Duodenal mucosa (tissue), 2 donors: ENCODE measurements around the gene PSIP1.

Experiments used
- H3K27ac ChIP-seq: one replicate; pipeline ENCODE4 v1.7.0; 2013; ENCODE audit warnings: low read depth, low read length
- H3K27me3 ChIP-seq, 2 donors: one replicate each; pipeline ENCODE4 v1.7.0; 2013; ENCODE audit warnings: low read length in 2 of 2, control low read depth in 1 of 2; ENCODE audit not compliant: insufficient read depth in 2 of 2, control insufficient read depth in 1 of 2
- H3K36me3 ChIP-seq, 2 donors: one replicate each; pipeline ENCODE4 v1.7.0; 2013; ENCODE audit warnings: low read length in 2 of 2, control low read depth in 1 of 2; ENCODE audit not compliant: insufficient read depth in 2 of 2, control insufficient read depth in 1 of 2
- H3K4me1 ChIP-seq, 2 donors: one replicate each; pipeline ENCODE4 v1.7.0; 2013; ENCODE audit warnings: low read length in 2 of 2, control low read depth in 1 of 2; ENCODE audit not compliant: insufficient read depth in 2 of 2, control insufficient read depth in 1 of 2
- H3K4me3 ChIP-seq, 2 donors: one replicate each; pipeline ENCODE4 v1.7.0; 2013; ENCODE audit warnings: low read length in 2 of 2, low read depth in 1 of 2
- H3K9ac ChIP-seq, 2 donors: one replicate each; pipeline ENCODE4 v1.7.0; 2013; ENCODE audit warnings: low read length in 2 of 2, low read depth in 1 of 2
- H3K9me3 ChIP-seq, 2 donors: one replicate each; pipeline ENCODE4 v1.7.0; 2013; ENCODE audit warnings: low read length in 2 of 2, control low read depth in 1 of 2; ENCODE audit not compliant: control insufficient read depth in 1 of 2

The PSIP1 gene

DNA sequence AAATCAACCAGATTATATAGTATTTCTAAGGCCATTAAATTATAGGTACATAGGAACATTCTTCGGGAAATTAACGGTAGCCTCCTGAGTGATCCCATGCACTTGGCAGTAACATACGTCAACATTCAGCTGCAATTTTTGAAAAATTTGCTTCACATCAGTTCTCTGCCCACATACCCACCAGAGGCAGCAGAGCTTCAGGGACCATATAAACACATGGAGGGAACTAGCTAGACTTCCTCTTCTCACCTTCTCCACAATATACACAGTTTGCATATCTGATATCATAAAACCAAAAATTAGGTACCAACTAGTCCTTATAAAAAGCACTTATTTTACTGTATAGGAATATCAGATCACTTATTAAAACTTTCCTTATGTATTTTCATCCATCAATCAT lies 4.8 kb downstream of the PSIP1 start:
- Histone ChIP-seq H3K4me1 (peaks cover 8 to 9% of the 10 kb centered on the region in 2 donors), H3K27ac (no peak overlapping the region), H3K27me3 (no peaks in the 10 kb centered on the region), H3K4me3 (no peak overlapping the region), H3K9me3 (no peaks in the 10 kb centered on the region), H3K36me3 (peaks cover 10 to 34% of the 10 kb centered on the region in 2 donors), H3K9ac (no peak overlapping the region)

DNA sequence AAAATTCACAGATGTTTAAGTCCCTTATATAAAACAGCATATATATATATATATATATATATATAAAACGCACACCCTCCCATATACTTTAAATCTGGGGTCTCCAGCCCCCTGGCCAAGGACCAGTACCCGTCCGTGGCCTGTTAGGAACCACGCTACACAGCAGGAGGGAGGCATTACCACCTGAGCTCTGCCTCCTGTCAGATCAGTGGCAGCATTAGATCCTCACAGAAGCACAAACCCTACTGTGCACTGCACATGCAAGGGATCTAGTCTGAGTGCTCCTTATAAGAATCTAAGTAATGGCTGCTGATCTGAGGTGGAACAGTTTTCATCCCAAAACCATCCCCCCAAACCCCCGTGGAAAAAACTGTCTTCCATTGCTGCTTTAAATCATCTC lies 9.0 kb downstream of the PSIP1 start:
- Histone ChIP-seq H3K36me3 (peaks cover 10 to 39% of the 10 kb centered on the region in 2 donors), H3K4me1 (no peaks in the 10 kb centered on the region), H3K4me3 (no peak overlapping the region), H3K27ac (no peak overlapping the region), H3K9ac (no peak overlapping the region), H3K9me3 (no peaks in the 10 kb centered on the region), H3K27me3 (no peaks in the 10 kb centered on the region)

DNA sequence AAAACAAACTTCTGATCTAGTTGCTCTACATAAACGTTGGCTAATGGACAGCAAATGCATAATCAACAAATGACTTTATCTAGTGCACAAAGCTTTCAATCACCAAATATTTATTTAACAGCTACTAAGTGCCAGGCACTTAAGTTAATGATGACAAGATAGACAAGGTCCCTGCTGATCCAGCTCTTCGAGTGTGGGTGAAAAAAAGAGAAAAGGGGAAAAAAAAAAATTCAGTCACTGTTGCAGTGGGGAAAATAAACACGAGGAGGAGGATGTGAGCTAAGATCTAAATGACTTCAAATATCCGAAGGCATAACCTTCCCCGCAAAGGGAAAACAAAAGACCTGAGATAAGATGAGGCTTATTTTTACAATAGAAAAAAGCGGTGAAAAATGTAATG lies 9.6 kb downstream of the PSIP1 start:
- H3K9me3 ChIP-seq, result no peaks in the 10 kb centered on the region
- H3K9ac ChIP-seq, result no peak overlapping the region
- no peaks in the 10 kb centered on the region for H3K27me3 ChIP-seq
- no peak overlapping the region for H3K4me3 ChIP-seq
- H3K36me3 ChIP-seq, result peaks cover 5 to 36% of the 10 kb centered on the region in 2 donors
- H3K27ac ChIP-seq, result no peak overlapping the region
- H3K4me1 ChIP-seq, result no peaks in the 10 kb centered on the region

DNA sequence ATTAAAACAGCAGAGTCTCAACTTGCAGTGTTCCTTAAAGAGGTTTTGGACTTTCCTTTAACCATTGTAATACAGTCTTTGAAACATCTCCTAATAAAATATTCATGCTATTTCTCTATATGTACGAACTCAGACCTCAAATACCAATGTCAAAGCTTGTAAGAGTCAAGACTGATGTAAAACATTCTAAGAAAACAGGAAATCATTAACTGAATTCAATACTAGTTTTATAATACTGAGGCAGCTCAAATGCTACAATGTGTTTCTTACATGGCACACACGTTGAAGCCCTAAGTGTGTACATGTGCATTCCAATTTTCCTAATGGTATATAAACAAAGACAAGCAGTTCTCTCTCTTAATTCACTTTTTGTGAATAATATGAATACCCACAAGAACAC lies 11.6 kb downstream of the PSIP1 start:
- no peak overlapping the region for H3K4me3 ChIP-seq
- H3K9me3 ChIP-seq, result no peaks in the 10 kb centered on the region
- no peaks in the 10 kb centered on the region for H3K4me1 ChIP-seq
- no peak overlapping the region for H3K27ac ChIP-seq
- H3K27me3 ChIP-seq, result no peaks in the 10 kb centered on the region
- H3K36me3 ChIP-seq, result peaks cover 0 to 21% of the 10 kb centered on the region in 2 donors
- no peak overlapping the region for H3K9ac ChIP-seq

DNA sequence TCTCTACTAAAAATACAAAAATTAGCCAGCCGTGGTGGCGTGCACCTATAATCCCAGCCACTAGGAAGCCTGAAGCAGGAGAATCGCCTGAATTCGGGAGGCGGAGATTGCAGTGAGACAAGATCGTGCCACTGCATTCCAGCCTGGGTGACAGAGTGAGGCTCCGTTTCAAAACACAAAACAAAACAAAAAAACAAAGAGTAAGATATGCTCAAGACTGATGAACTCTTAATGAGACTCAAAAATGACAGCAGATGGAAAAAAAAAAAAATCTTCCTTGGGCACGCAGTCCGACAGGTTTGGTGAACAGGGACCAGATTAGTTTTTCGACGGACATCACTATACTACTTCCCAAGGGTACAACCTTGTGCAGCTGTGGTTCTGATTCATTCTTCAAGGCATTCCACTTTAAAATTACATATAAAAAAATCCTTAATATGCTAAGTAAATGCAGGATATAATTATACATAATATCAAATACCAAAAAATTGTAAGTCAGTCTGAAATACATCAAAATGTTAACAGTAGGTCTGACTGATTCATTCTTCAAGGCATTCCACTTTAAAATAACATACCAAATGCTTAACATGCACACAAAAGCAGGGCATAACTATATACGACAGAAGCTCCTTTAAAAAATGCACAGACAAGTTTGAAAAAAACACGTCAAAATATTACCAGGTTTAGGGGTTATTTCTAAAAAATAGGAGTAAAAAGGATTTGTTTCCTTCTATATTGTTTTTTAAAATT lies 12.3 kb downstream of the PSIP1 start:
- Histone ChIP-seq H3K9ac (no peak overlapping the region), H3K4me3 (no peak overlapping the region), H3K27me3 (no peaks in the 10 kb centered on the region), H3K9me3 (no peaks in the 10 kb centered on the region), H3K4me1 (no peaks in the 10 kb centered on the region), H3K27ac (no peak overlapping the region), H3K36me3 (peaks cover 0 to 24% of the 10 kb centered on the region in 2 donors)

DNA sequence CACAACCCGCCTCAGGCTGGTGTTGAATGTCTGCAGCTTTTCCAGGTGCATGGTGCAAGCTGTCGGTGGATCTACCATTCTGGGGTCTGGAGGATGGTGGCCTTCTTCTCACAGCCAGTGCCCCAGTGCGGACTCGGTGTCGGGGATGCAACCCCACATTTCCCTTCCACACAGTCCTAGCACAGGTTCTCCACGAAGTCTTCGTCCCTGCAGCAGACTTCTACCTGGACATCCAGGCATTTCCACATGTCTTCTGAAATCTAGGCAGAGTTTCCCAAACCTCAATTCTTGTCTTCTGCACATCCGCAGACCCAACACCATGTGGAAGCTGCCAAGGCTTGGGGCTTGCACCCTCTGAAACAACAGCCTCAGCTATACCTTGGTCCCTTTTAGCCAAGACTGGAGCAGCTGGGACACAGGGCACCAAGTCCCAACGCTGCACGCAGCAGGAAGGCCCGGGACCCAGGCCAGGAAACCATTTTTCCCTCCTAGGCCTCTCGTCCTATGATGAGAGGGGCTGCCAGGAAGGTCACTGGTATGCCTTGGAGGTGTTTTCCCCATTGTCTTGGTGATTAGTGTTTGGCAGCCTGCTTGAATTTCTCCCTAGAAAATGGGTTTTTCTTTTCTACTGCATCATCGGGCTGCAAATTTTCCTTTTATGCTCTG lies 18.2 kb downstream of the PSIP1 start:
- peaks cover 0 to 15% of the 10 kb centered on the region in 2 donors for H3K36me3 ChIP-seq
- H3K27ac ChIP-seq, result no peak overlapping the region
- H3K4me3 ChIP-seq, result no peak overlapping the region
- H3K4me1 ChIP-seq, result no peaks in the 10 kb centered on the region
- H3K9me3 ChIP-seq, result peaks cover 0 to 6% of the 10 kb centered on the region in 2 donors
- no peak overlapping the region for H3K9ac ChIP-seq
- no peaks in the 10 kb centered on the region for H3K27me3 ChIP-seq

DNA sequence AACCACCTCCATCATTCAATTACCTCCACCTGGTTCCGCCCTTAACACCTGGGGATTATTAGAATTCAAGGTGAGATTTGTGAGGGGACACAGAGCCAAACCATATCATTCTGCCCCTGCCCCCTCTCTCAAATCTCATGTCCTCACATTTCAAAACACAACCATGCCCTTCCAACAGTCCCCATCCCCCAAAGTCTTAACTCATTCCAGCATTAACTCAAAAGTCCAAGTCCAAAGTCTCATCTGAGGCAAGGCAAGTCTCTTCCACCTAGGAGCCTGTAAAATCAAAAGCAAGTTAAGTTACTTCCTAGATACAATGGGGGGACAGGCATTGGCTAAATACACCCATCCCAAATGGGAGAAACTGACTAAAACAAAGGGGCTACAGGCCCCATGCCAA lies 18.8 kb downstream of the PSIP1 start:
- Histone ChIP-seq H3K9me3 (peaks cover 0 to 6% of the 10 kb centered on the region in 2 donors), H3K27me3 (no peaks in the 10 kb centered on the region), H3K36me3 (peaks cover 0 to 19% of the 10 kb centered on the region in 2 donors), H3K27ac (no peak overlapping the region), H3K9ac (no peak overlapping the region), H3K4me3 (no peak overlapping the region), H3K4me1 (no peaks in the 10 kb centered on the region)

DNA sequence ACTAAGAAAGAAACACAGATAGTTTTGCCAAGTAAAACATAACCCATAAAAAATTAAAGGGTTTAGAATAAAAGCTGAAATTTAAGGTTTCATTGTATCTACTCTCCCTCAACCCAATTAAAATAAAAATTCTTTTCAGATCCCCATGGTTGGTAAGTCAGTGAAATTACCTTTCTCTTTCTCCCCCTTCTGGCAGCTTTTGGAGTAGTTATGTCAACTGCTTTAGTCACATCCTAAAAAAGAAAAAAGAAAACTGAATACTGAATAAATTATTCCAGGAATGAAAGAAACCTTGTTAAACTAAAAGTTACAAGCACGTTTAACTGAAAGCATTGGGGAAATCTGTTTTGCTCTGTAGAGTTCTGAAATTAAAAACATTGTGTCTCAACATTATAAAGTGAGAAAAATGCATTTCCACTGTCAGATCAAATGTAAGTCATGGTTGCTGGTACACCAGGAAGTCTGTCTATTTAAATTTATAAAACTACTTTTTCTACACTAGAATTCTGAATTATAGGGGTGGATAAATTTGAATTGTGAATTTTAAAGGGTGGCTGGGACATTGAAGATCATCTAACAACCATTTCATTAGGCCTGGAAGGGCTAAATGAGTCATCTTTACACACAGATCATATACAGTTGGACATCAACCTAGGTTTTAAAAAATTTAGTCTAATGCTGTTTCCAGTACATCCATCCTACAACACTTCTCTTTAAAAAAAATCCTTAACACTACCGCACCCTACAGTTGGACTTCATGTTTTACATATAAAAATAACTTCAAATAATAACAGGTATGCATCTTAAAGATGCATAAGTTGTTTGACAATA lies 24.7 kb downstream of the PSIP1 start:
- peaks cover 0 to 7% of the 10 kb centered on the region in 2 donors for H3K36me3 ChIP-seq
- H3K4me3 ChIP-seq, result no peak overlapping the region
- no peaks in the 10 kb centered on the region for H3K9me3 ChIP-seq
- no peak overlapping the region for H3K9ac ChIP-seq
- no peaks in the 10 kb centered on the region for H3K4me1 ChIP-seq
- no peak overlapping the region for H3K27ac ChIP-seq
- H3K27me3 ChIP-seq, result no peaks in the 10 kb centered on the region

DNA sequence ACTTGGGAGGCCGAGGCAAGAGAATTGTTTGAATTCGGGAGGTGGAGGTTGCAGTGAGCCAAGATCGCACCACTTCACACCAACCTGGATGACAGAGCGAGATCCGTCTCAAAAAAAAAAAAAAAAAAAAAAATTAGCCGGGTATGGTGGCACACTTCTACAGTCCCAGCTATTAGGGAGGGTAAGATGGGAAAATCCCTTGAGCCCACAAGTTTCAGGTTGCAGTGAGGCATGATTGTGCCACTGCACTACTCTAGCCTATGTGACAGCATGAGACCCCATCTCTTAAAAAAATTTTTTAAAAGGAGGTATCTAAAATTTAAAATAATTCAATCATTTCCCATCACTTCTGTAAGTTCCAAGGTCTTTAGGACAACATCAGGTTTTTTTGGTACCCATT lies 26.0 kb downstream of the PSIP1 start:
- Histone ChIP-seq H3K27ac (no peak overlapping the region), H3K36me3 (peaks cover 0 to 7% of the 10 kb centered on the region in 2 donors), H3K9ac (no peak overlapping the region), H3K4me3 (no peak overlapping the region), H3K4me1 (peaks cover 0 to 6% of the 10 kb centered on the region in 2 donors), H3K9me3 (no peaks in the 10 kb centered on the region), H3K27me3 (no peaks in the 10 kb centered on the region)

DNA sequence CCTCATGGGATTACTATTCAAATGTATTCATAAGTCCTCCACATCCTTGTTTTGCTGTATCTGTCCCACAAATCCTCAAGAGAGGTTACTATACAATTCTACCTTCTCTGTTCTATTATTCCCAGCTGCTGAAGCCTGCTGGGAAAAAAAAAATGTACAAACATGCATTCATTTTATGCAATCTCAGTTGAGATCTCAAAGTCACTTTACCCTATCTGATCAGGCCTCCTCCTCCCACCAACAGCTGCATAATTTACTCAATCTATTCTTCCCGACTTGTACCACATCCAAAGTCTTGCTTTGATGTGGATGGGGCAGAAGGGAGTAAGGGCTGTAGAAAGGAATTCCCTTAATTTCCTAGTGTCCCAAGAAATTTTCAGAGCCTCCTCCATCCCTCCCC lies 28.6 kb downstream of the PSIP1 start:
- H3K4me3 ChIP-seq, result no peak overlapping the region
- H3K4me1 ChIP-seq, result peaks cover 0 to 10% of the 10 kb centered on the region in 2 donors
- H3K27ac ChIP-seq, result no peak overlapping the region
- H3K9ac ChIP-seq, result no peak overlapping the region
- H3K36me3 ChIP-seq, result peaks cover 0 to 4% of the 10 kb centered on the region in 2 donors
- H3K9me3 ChIP-seq, result no peaks in the 10 kb centered on the region
- no peaks in the 10 kb centered on the region for H3K27me3 ChIP-seq
